Astrocyte (in vitro differentiated cells and primary cell): ENCODE measurements around the gene ZSCAN10. TPM values are rescaled to one million over a fixed set of nuclear protein-coding genes. Genes with fewer than 3 reads are reported as not detected.

Experiments
- DNase-seq: peaks from one replicate; pipeline ENCODE4 v3.0.0-alpha.2; 2010; ENCODE audit warnings: low read depth
- FAIRE-seq: peaks from 2 replicates; lab custom pipeline; 2011; peaks lifted over from hg19 to GRCh38; lab: Jason Lieb, UNC
- H2AFZ ChIP-seq: 2 replicates; pipeline ENCODE4 v1.6.0; 2012; ENCODE audit warnings: low read depth, low read length, inconsistent platforms
- H3K27ac ChIP-seq: 2 replicates; pipeline ENCODE4 v1.5.1; 2011; ENCODE audit warnings: low read depth, low read length, inconsistent platforms
- H3K27me3 ChIP-seq: 2 replicates; pipeline ENCODE4 v1.6.0; 2011; ENCODE audit warnings: low read length, inconsistent platforms; ENCODE audit not compliant: insufficient read depth
- H3K36me3 ChIP-seq: 2 replicates; pipeline ENCODE4 v1.5.1; 2011; ENCODE audit warnings: low read length, inconsistent platforms; ENCODE audit not compliant: insufficient read depth
- H3K4me1 ChIP-seq: 2 replicates; pipeline ENCODE4 v1.5.1; 2011; ENCODE audit warnings: low read length, inconsistent platforms; ENCODE audit not compliant: insufficient read depth
- H3K4me2 ChIP-seq: 2 replicates; pipeline ENCODE4 v1.6.0; 2012; ENCODE audit warnings: low read length, inconsistent platforms
- H3K4me3 ChIP-seq: 2 replicates; pipeline ENCODE4 v1.5.1; 2011; ENCODE audit warnings: low read depth, mild to moderate bottlenecking, low read length, inconsistent platforms; ENCODE audit not compliant: insufficient read depth
- H3K79me2 ChIP-seq: 2 replicates; pipeline ENCODE4 v1.6.0; 2012; ENCODE audit warnings: mild to moderate bottlenecking, low read length, inconsistent platforms; ENCODE audit not compliant: insufficient read depth
- H3K9ac ChIP-seq: 2 replicates; pipeline ENCODE4 v1.6.0; 2012; ENCODE audit warnings: mild to moderate bottlenecking, low read length, inconsistent platforms
- H3K9me3 ChIP-seq: 2 replicates; pipeline ENCODE4 v1.5.1; 2012; ENCODE audit warnings: low read depth, mild to moderate bottlenecking, low read length, inconsistent platforms; ENCODE audit not compliant: insufficient read depth
- H4K20me1 ChIP-seq: 2 replicates; pipeline ENCODE4 v1.6.0; 2012; ENCODE audit warnings: low read length, inconsistent platforms; ENCODE audit not compliant: insufficient read depth
- H3K27ac Mint-ChIP-seq: one replicate; pipeline ENCODE4 v1.8.0; 2021; ENCODE audit warnings: mild to moderate bottlenecking, mixed read lengths; ENCODE audit not compliant: unreplicated experiment
- H3K27me3 Mint-ChIP-seq: one replicate; pipeline ENCODE4 v1.8.0; 2021; ENCODE audit warnings: low read depth, mixed read lengths; ENCODE audit not compliant: unreplicated experiment
- H3K36me3 Mint-ChIP-seq: one replicate; pipeline ENCODE4 v1.8.0; 2021; ENCODE audit warnings: low read depth, mixed read lengths; ENCODE audit not compliant: unreplicated experiment
- H3K4me1 Mint-ChIP-seq: one replicate; pipeline ENCODE4 v1.8.0; 2021; ENCODE audit warnings: low read depth, mixed read lengths; ENCODE audit not compliant: unreplicated experiment
- H3K4me3 Mint-ChIP-seq: one replicate; pipeline ENCODE4 v1.8.0; 2021; ENCODE audit warnings: mild to moderate bottlenecking, moderate library complexity, mixed read lengths; ENCODE audit not compliant: unreplicated experiment
- H3K9me3 Mint-ChIP-seq: one replicate; pipeline ENCODE4 v1.8.0; 2021; ENCODE audit warnings: mild to moderate bottlenecking, mixed read lengths; ENCODE audit not compliant: unreplicated experiment
- CTCF ChIP-seq: IDR thresholded peaks from 2 replicates; pipeline ENCODE4 v1.5.1; 2011; ENCODE audit warnings: low read depth, mild to moderate bottlenecking, inconsistent platforms, low read length, moderate library complexity; ENCODE audit not compliant: insufficient read depth
- EZH2 ChIP-seq: IDR thresholded peaks from 2 replicates; pipeline ENCODE4 v1.6.1; 2012; ENCODE audit warnings: mild to moderate bottlenecking, low read length, inconsistent platforms; ENCODE audit not compliant: insufficient read depth
- total RNA-seq: library from RNA; stranded (reverse); gene quantifications from 2 replicates; pipeline ENCODE4 v1.2.1, GENCODE V29; 2021

The ZSCAN10 gene
- total RNA-seq, 1 donor from 2014 or later, result 0.25 TPM

GRCh38 chr16:3099732-3100499 lies 822 bp upstream of the ZSCAN10 start:
- no peak for FAIRE-seq
- no peaks in the 10 kb centered on the region for H3K36me3 ChIP-seq
- TF ChIP-seq CTCF, result no peak
- no peak for TF ChIP-seq EZH2
- peaks cover 14% of the 10 kb centered on the region for H3K27me3 ChIP-seq
- peaks cover 5% of the 10 kb centered on the region for H3K4me1 Mint-ChIP-seq
- H3K27ac ChIP-seq, result no peak overlapping the region
- H3K9ac ChIP-seq, result no peak overlapping the region
- H3K36me3 Mint-ChIP-seq, result no peaks in the 10 kb centered on the region
- H3K4me1 ChIP-seq, result peaks cover 6% of the 10 kb centered on the region
- H4K20me1 ChIP-seq, result no peaks in the 10 kb centered on the region
- H3K4me3 ChIP-seq, result no peak overlapping the region
- H3K4me3 Mint-ChIP-seq, result peak overlapping the region; percentile 60
- peak; percentile 44 for DNase-seq
- H3K9me3 ChIP-seq, result no peaks in the 10 kb centered on the region
- H3K79me2 ChIP-seq, result no peaks in the 10 kb centered on the region
- peaks cover 5% of the 10 kb centered on the region for H3K9me3 Mint-ChIP-seq
- H3K4me2 ChIP-seq, result peak overlapping the region; percentile 76
- no peak overlapping the region for H3K27ac Mint-ChIP-seq
- H3K27me3 Mint-ChIP-seq, result peaks cover 22% of the 10 kb centered on the region
- H2AFZ ChIP-seq, result peak overlapping the region; percentile 73

DNA sequence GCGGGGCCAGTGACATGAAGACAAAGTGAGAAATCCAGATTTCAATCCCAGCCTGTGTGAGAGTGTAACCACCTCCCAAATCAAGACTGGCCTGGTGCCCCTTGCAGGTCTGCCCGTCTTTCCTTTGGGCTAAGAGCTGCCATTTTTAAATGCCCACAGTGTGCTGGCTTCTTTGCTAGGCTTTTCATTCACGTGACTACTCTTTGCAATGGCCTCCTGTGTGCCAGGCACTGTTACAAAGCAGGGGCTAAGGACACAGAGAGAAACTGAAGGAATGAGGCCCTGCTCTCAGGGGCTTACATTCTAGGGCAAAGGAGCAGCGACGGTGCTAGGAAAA lies 269 bp upstream of the ZSCAN10 start:
- H3K4me3 ChIP-seq, result no peak overlapping the region

More for the DNA sequence above, 269 bp upstream of the ZSCAN10 start:
- Mint-ChIP-seq H3K4me1 (peaks cover 5% of the 10 kb centered on the region), H3K27me3 (peaks cover 22% of the 10 kb centered on the region), H3K4me3 (no peak overlapping the region), H3K9me3 (peaks cover 5% of the 10 kb centered on the region), H3K27ac (no peak overlapping the region), H3K36me3 (no peaks in the 10 kb centered on the region)
- H3K36me3 ChIP-seq, result no peaks in the 10 kb centered on the region
- no peaks in the 10 kb centered on the region for H4K20me1 ChIP-seq
- H3K9me3 ChIP-seq, result no peaks in the 10 kb centered on the region
- H3K27me3 ChIP-seq, result peaks cover 14% of the 10 kb centered on the region
- peaks cover 6% of the 10 kb centered on the region for H3K4me1 ChIP-seq
- no peak overlapping the region for H3K27ac ChIP-seq
- no peak for FAIRE-seq
- no peaks in the 10 kb centered on the region for H3K79me2 ChIP-seq
- H2AFZ ChIP-seq, result peak overlapping the region; percentile 73
- H3K9ac ChIP-seq, result no peak overlapping the region
- peak overlapping the region; percentile 76 for H3K4me2 ChIP-seq
- TF ChIP-seq EZH2, result no peak
- TF ChIP-seq CTCF, result no peak
- no peak for DNase-seq
